ENCODE measurements around the gene LARP7.

Gene LARP7

DNA sequence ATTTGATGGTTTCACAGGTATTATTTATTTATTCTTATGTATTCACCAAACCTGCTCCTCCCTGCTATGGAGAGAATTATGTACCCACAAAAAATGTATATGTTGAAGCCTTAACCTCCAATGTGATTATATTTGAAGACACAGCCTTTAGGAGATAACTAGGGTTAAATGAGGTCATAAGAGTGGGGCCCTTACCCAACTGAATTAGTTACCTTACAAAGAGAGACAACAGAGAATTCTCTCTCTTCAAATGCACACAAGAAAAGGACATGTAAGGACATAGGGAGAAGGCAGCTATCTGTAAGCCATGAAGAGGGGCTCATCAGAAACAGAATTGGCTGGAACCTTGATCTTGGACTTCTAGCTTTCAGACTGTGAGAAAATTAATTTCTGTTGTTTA lies 44.2 kb upstream of the LARP7 start:
- Histone ChIP-seq H3K36me3 (ENCODE audit: insufficient read depth, low read length) (no peaks in the 10 kb centered on the region), H3K9ac (ENCODE audit: low read length) (no peak overlapping the region), H3K79me2 (ENCODE audit: insufficient read depth, low read length) (no peaks in the 10 kb centered on the region), H3K4me2 (ENCODE audit: low read length) (no peak overlapping the region), H3K27me3 (ENCODE audit: insufficient read depth, low read length) (no peaks in the 10 kb centered on the region), H3K27ac (ENCODE audit: low read depth, low read length, poor library complexity, severe bottlenecking) (no peak overlapping the region), H3F3A (ENCODE audit: insufficient read depth, low read length) (peaks cover 2% of the 10 kb centered on the region; the same call in 1 of the 2 replicates), H3K9me2 (ENCODE audit: low read depth, low read length) (no peaks in the 10 kb centered on the region), H3K4me1 (ENCODE audit: insufficient read depth, low read length, severe bottlenecking) (no peaks in the 10 kb centered on the region), H4K20me1 (ENCODE audit: insufficient read depth, low read length) (no peaks in the 10 kb centered on the region), H3K4me3 (ENCODE audit: low read depth, low read length, poor library complexity, severe bottlenecking) (no peak overlapping the region), H3K9me3 (ENCODE audit: low read length) (no peaks in the 10 kb centered on the region), H2AFZ (ENCODE audit: low read length) (no peak overlapping the region)
- TF ChIP-seq, protein P1, sequence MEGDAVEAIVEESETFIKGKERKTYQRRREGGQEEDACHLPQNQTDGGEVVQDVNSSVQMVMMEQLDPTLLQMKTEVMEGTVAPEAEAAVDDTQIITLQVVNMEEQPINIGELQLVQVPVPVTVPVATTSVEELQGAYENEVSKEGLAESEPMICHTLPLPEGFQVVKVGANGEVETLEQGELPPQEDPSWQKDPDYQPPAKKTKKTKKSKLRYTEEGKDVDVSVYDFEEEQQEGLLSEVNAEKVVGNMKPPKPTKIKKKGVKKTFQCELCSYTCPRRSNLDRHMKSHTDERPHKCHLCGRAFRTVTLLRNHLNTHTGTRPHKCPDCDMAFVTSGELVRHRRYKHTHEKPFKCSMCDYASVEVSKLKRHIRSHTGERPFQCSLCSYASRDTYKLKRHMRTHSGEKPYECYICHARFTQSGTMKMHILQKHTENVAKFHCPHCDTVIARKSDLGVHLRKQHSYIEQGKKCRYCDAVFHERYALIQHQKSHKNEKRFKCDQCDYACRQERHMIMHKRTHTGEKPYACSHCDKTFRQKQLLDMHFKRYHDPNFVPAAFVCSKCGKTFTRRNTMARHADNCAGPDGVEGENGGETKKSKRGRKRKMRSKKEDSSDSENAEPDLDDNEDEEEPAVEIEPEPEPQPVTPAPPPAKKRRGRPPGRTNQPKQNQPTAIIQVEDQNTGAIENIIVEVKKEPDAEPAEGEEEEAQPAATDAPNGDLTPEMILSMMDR (IDR thresholded peaks at IDR 0.05; ENCODE audit: low read length) = no peak
- TF ChIP-seq EZH2 (IDR thresholded peaks at IDR 0.05; ENCODE audit: borderline replicate concordance, low read length) = no peak

GRCh38 chr4:112593438-112594133 lies 43.4 kb upstream of the LARP7 start:
- TF ChIP-seq EZH2 (IDR thresholded peaks at IDR 0.05; ENCODE audit: borderline replicate concordance, low read length) = no peak
- TF ChIP-seq, protein P1 (IDR thresholded peaks at IDR 0.05; ENCODE audit: low read length) = no peak
- H3K9ac ChIP-seq (ENCODE audit: low read length) = no peak overlapping the region
- H3K4me1 ChIP-seq (ENCODE audit: insufficient read depth, low read length, severe bottlenecking) = no peaks in the 10 kb centered on the region
- no peak overlapping the region for H3K4me3 ChIP-seq (ENCODE audit: low read depth, low read length, poor library complexity, severe bottlenecking)
- H3K79me2 ChIP-seq (ENCODE audit: insufficient read depth, low read length) = no peaks in the 10 kb centered on the region
- H3F3A ChIP-seq (ENCODE audit: insufficient read depth, low read length) = no peaks in the 10 kb centered on the region
- no peak overlapping the region for H3K4me2 ChIP-seq (ENCODE audit: low read length)
- no peak overlapping the region for H2AFZ ChIP-seq (ENCODE audit: low read length)
- no peaks in the 10 kb centered on the region for H4K20me1 ChIP-seq (ENCODE audit: insufficient read depth, low read length)
- no peaks in the 10 kb centered on the region for H3K27me3 ChIP-seq (ENCODE audit: insufficient read depth, low read length)
- no peaks in the 10 kb centered on the region for H3K36me3 ChIP-seq (ENCODE audit: insufficient read depth, low read length)
- H3K9me3 ChIP-seq (ENCODE audit: low read length) = no peaks in the 10 kb centered on the region
- H3K9me2 ChIP-seq (ENCODE audit: low read depth, low read length) = no peaks in the 10 kb centered on the region
- no peak overlapping the region for H3K27ac ChIP-seq (ENCODE audit: low read depth, low read length, poor library complexity, severe bottlenecking)

DNA sequence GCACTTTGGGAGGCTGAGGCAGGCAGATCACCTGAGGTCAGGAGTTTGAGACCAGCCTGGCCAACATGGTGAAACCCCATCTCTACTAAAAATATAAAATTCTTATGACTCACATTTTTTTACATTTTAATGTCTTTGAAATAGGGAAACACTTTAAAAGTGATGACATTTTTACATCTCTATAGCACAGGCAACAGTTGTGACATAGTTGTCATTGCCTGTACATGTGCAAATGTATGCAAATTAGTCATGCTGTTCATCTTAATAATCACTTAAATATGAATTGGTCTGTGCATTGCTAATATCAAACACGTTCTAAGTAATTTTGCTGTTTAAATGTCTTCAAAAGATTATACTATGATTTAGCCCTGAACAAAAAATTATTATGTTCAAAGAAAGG lies 42.0 kb upstream of the LARP7 start:
- H2AFZ ChIP-seq (ENCODE audit: low read length) = no peak overlapping the region
- H3K9ac ChIP-seq (ENCODE audit: low read length) = no peak overlapping the region
- no peak overlapping the region for H3K4me2 ChIP-seq (ENCODE audit: low read length)
- H3K79me2 ChIP-seq (ENCODE audit: insufficient read depth, low read length) = no peaks in the 10 kb centered on the region
- no peak for TF ChIP-seq EZH2 (IDR thresholded peaks at IDR 0.05; ENCODE audit: borderline replicate concordance, low read length)
- TF ChIP-seq, protein P1 (IDR thresholded peaks at IDR 0.05; ENCODE audit: low read length) = no peak
- no peaks in the 10 kb centered on the region for H3K27me3 ChIP-seq (ENCODE audit: insufficient read depth, low read length)
- no peaks in the 10 kb centered on the region for H3K9me2 ChIP-seq (ENCODE audit: low read depth, low read length)
- no peak overlapping the region for H3K27ac ChIP-seq (ENCODE audit: low read depth, low read length, poor library complexity, severe bottlenecking)
- peaks cover 5% of the 10 kb centered on the region for H3K36me3 ChIP-seq (ENCODE audit: insufficient read depth, low read length)
- H3K4me1 ChIP-seq (ENCODE audit: insufficient read depth, low read length, severe bottlenecking) = no peaks in the 10 kb centered on the region
- H4K20me1 ChIP-seq (ENCODE audit: insufficient read depth, low read length) = no peaks in the 10 kb centered on the region
- no peak overlapping the region for H3K4me3 ChIP-seq (ENCODE audit: low read depth, low read length, poor library complexity, severe bottlenecking)
- H3K9me3 ChIP-seq (ENCODE audit: low read length) = no peaks in the 10 kb centered on the region
- no peaks in the 10 kb centered on the region for H3F3A ChIP-seq (ENCODE audit: insufficient read depth, low read length)

All from OCI-LY1 (cell line).